ENCODE data around the gene TMPRSS13.

Gene TMPRSS13

DNA sequence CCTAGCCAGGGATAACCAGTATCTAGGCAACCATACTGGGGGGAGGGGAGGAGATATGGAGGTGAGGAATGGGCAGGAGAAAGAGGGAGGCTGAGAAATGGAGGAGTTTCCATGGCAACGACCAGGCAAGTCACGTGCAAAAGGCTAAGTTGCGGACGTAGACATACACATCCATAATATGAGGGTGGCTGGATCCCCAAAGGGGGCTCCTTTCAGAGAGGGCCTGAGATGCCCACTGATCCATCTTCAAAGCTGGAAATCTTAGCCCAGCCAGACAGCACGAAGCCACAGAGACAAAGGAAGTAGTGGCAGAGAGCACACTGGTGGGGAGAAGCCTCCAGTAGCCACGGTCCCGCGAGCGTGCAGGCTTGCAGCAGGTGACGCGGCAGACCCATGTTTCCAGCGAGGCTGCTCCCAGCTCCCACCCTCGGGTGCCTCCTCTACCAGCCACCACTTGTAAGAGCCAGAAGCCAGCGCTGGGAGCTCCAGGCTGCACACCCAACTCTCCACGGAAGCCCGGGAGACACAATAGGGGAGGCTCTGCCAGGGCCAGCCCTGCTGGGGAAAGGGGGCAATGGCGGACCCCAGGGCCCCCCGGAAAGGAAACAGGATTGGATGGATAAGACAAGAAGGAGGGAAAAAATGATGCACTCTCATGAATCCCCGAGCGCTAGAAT lies 53.7 kb downstream of the TMPRSS13 start:
- Histone ChIP-seq H3K27me3 (ENCODE audit: insufficient read depth, low read length) (peaks cover 98% of the 10 kb centered on the region), H3K36me3 (ENCODE audit: insufficient read depth, low read length) (no peaks in the 10 kb centered on the region), H3K79me2 (ENCODE audit: control insufficient read depth, insufficient read depth, low read length, unreplicated experiment) (no peaks in the 10 kb centered on the region), H3K27ac (ENCODE audit: low read depth, low read length) (no peak overlapping the region), H2AFZ (ENCODE audit: low read length, unreplicated experiment) (no peak overlapping the region), H3K4me3 (ENCODE audit: low read depth, low read length) (no peak overlapping the region), H3K4me1 (ENCODE audit: control insufficient read depth, insufficient read depth, low read length, unreplicated experiment) (no peaks in the 10 kb centered on the region)

DNA sequence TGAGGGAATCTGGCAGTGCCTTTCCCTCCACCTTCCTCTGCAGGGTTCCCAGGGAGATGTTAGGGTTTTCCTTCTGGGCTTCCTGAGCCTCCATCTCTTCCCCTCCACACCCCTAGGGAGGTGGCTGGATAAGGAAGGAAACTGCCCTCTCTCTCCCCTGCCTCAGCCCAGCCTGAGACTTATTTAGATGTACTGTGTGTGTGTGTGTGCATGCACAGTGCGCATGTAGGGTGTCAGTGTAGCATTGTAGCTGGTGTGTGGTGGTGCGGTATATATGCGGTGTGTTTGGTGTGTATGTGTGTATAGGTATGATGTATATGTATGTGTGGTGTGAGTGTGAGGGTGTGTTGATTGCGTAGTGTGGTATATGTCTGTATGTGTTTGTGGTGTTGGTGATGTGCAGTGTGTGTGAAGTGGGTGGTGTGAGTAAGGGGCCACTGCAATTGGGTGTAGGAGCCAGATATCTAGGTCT lies 54.3 kb downstream of the TMPRSS13 start:
- Histone ChIP-seq H3K36me3 (ENCODE audit: insufficient read depth, low read length) (no peaks in the 10 kb centered on the region), H2AFZ (ENCODE audit: low read length, unreplicated experiment) (no peak overlapping the region), H3K27me3 (ENCODE audit: insufficient read depth, low read length) (peaks cover 93% of the 10 kb centered on the region), H3K79me2 (ENCODE audit: control insufficient read depth, insufficient read depth, low read length, unreplicated experiment) (no peaks in the 10 kb centered on the region), H3K27ac (ENCODE audit: low read depth, low read length) (no peak overlapping the region), H3K4me3 (ENCODE audit: low read depth, low read length) (no peak overlapping the region), H3K4me1 (ENCODE audit: control insufficient read depth, insufficient read depth, low read length, unreplicated experiment) (no peaks in the 10 kb centered on the region)

DNA sequence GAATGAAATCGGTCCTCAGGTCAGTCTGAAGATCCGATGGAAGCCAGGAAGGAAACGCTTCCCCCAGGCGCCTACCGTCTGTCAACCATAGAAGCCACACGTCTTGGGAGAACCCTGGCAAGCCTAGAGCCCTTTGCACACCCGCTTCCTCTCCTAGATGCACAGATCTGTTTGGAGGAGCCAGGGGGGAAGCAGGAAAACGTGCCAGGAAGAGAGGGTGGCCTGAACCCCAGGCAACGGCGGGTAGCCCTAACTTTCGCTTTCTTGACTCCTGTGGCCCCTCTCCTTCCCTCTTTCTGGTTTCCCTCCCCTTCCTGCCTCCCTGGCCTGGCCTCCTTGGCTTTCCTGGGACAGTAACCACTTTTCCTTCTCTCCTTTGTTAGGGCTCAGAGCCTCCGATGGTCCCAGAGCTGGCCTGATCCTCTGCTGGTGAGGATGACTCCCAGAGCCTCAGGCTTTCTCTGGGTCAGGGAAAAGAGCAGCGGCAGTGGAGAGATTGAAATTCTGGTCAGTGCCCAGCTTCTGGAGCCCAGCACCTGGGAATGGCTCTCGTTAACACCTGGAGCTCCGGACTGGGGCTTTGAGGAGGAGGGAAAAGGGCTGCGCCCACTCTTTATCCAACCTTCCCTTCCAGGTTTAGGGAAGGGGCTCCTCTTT lies 54.8 kb downstream of the TMPRSS13 start:
- Histone ChIP-seq H3K4me1 (ENCODE audit: control insufficient read depth, insufficient read depth, low read length, unreplicated experiment) (no peaks in the 10 kb centered on the region), H3K4me3 (ENCODE audit: low read depth, low read length) (no peak overlapping the region), H3K36me3 (ENCODE audit: insufficient read depth, low read length) (no peaks in the 10 kb centered on the region), H3K27me3 (ENCODE audit: insufficient read depth, low read length) (peaks cover 88% of the 10 kb centered on the region), H2AFZ (ENCODE audit: low read length, unreplicated experiment) (no peak overlapping the region), H3K27ac (ENCODE audit: low read depth, low read length) (no peak overlapping the region), H3K79me2 (ENCODE audit: control insufficient read depth, insufficient read depth, low read length, unreplicated experiment) (no peaks in the 10 kb centered on the region)

DNA sequence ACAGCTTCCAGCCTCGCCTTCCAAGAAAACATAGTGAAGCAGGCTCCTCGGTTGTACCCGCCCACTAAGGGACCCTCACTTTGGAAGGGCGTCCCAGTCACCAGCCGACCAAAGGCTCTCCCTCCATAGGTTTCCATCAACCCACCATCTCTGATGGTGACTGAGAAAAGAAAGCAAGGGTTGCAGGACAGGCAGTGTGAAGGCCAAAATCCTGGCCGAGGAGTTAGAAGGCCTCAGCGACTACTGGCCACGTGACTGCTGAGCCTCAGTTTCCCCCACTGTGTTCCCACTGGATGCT lies 55.4 kb downstream of the TMPRSS13 start:
- H3K27me3 ChIP-seq (ENCODE audit: insufficient read depth, low read length) = peaks cover 88% of the 10 kb centered on the region
- no peaks in the 10 kb centered on the region for H3K4me1 ChIP-seq (ENCODE audit: control insufficient read depth, insufficient read depth, low read length, unreplicated experiment)
- H3K79me2 ChIP-seq (ENCODE audit: control insufficient read depth, insufficient read depth, low read length, unreplicated experiment) = no peaks in the 10 kb centered on the region

DNA sequence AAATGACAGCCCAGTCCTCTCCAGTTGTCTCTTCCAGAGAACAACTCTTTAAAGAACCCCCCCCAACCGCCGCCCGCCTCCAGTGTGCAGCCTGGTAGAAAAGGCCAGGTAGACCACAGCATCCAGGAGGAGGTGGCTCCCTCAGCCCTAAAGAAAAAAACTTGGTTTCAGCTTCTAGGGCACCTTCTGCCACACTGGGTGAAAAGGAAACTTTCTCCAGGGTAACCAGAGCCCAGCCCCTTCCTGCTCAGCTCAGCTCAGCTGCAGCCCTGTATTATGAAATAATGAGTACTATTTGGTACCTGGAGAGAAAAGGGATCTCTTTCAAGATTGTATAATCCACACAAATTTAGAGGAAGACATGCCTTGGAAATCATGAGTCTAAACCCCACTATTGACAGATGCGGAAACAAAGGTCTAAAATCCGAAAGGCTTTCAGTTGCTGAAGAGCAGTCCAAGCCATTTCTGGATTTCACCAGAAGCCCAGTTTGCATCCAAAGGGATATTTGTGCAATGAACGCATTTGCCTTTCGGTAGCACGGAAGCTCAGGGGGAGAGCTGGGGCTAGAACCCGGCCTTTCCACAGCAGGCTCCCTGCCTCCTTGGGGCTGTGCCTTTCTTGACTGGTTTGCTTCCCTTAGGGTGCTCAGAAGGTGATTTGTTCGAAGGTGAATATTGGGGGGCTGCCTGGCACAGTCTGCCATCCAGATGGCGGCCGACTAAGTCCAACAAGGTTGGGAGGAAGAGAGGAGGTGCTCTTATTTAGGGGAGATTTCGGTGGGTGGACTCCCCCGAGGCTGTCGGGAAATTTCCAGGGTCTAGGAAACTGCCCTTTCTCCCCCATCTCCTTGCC lies 56.0 kb downstream of the TMPRSS13 start:
- no peak overlapping the region for H2AFZ ChIP-seq (ENCODE audit: low read length, unreplicated experiment)
- H3K27ac ChIP-seq (ENCODE audit: low read depth, low read length) = no peak overlapping the region
- no peaks in the 10 kb centered on the region for H3K4me1 ChIP-seq (ENCODE audit: control insufficient read depth, insufficient read depth, low read length, unreplicated experiment)
- no peaks in the 10 kb centered on the region for H3K36me3 ChIP-seq (ENCODE audit: insufficient read depth, low read length)
- no peaks in the 10 kb centered on the region for H3K79me2 ChIP-seq (ENCODE audit: control insufficient read depth, insufficient read depth, low read length, unreplicated experiment)
- peaks cover 88% of the 10 kb centered on the region for H3K27me3 ChIP-seq (ENCODE audit: insufficient read depth, low read length)
- H3K4me3 ChIP-seq (ENCODE audit: low read depth, low read length) = no peak overlapping the region

More for the DNA sequence above, 55.4 kb downstream of the TMPRSS13 start:
- H3K27ac ChIP-seq (ENCODE audit: low read depth, low read length) = no peak overlapping the region
- H3K4me3 ChIP-seq (ENCODE audit: low read depth, low read length) = no peak overlapping the region
- H3K36me3 ChIP-seq (ENCODE audit: insufficient read depth, low read length) = no peaks in the 10 kb centered on the region
- no peak overlapping the region for H2AFZ ChIP-seq (ENCODE audit: low read length, unreplicated experiment)

DNA sequence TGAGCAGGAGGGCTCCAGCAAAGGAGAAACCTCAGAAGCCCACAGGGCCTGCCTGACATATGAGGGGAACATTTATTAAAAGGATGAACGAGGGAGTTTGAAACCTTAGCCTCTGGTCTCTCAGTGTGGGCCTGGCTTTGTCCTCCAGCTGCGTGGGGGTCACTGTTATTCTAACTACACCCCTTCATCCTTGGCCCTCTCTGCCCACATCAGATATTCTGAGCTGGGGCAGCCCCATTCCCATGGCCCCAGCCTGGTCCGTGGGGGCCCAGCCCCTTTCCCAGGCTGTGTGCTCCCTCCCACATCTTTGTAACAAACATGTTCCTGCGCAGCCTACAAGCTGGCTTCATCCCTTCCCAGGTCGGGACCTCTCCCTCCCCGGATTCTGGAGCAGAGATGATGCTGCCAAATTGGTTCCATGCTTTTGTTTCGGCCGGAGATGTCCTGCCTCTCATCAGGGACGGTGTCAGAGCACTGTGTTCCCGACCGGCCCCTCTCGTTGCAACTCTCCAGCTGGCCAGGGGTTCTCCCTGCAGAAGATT lies 56.7 kb downstream of the TMPRSS13 start:
- Histone ChIP-seq H3K36me3 (ENCODE audit: insufficient read depth, low read length) (no peaks in the 10 kb centered on the region), H3K4me1 (ENCODE audit: control insufficient read depth, insufficient read depth, low read length, unreplicated experiment) (no peaks in the 10 kb centered on the region), H2AFZ (ENCODE audit: low read length, unreplicated experiment) (no peak overlapping the region), H3K27me3 (ENCODE audit: insufficient read depth, low read length) (peaks cover 88% of the 10 kb centered on the region), H3K79me2 (ENCODE audit: control insufficient read depth, insufficient read depth, low read length, unreplicated experiment) (no peaks in the 10 kb centered on the region), H3K27ac (ENCODE audit: low read depth, low read length) (no peak overlapping the region), H3K4me3 (ENCODE audit: low read depth, low read length) (no peak overlapping the region)

DNA sequence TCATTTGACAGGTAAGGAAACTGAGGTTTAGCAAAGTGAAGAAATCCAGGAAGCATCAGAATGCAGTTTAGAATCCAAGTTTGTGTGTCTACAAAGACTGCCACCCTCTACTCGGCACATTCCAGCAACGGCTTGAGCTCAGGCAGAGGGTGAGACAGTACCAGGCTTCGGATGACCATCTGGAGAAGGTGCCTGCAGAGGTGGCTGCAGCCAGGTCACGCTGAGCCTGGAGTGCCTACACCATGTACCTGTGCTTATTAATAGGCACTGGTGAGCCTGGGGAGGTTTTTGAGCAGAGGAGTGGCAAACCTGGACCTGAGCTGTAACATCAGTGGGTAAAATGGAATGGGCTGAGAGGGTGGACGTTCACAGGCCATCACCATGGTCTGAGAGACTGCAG lies 57.4 kb downstream of the TMPRSS13 start:
- peaks cover 88% of the 10 kb centered on the region for H3K27me3 ChIP-seq (ENCODE audit: insufficient read depth, low read length)
- H2AFZ ChIP-seq (ENCODE audit: low read length, unreplicated experiment) = no peak overlapping the region
- no peaks in the 10 kb centered on the region for H3K79me2 ChIP-seq (ENCODE audit: control insufficient read depth, insufficient read depth, low read length, unreplicated experiment)
- H3K27ac ChIP-seq (ENCODE audit: low read depth, low read length) = no peak overlapping the region
- H3K36me3 ChIP-seq (ENCODE audit: insufficient read depth, low read length) = no peaks in the 10 kb centered on the region
- no peak overlapping the region for H3K4me3 ChIP-seq (ENCODE audit: low read depth, low read length)
- H3K4me1 ChIP-seq (ENCODE audit: control insufficient read depth, insufficient read depth, low read length, unreplicated experiment) = no peaks in the 10 kb centered on the region

DNA sequence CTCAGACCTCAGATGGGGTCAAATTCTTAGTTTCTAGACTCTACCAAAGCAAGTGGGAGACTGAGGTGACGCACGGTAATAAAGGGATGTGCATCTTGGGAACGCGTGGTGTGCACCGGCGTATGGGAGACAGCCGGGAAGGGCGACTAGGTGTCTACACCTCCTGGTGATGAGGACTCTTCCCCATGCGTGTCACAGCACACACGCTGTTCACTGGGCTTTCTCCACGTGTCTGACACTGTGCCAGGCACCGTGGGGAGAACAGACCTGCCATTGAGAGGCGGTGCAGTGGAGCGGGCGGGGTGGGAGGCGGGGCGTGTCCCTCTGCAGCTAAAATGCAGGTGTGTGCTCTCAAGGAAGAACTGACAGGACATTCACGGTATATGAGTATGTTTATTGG lies 58.0 kb downstream of the TMPRSS13 start:
- peaks cover 87% of the 10 kb centered on the region for H3K27me3 ChIP-seq (ENCODE audit: insufficient read depth, low read length)
- no peak overlapping the region for H3K4me3 ChIP-seq (ENCODE audit: low read depth, low read length)
- no peaks in the 10 kb centered on the region for H3K79me2 ChIP-seq (ENCODE audit: control insufficient read depth, insufficient read depth, low read length, unreplicated experiment)
- no peaks in the 10 kb centered on the region for H3K4me1 ChIP-seq (ENCODE audit: control insufficient read depth, insufficient read depth, low read length, unreplicated experiment)
- H2AFZ ChIP-seq (ENCODE audit: low read length, unreplicated experiment) = no peak overlapping the region
- no peaks in the 10 kb centered on the region for H3K36me3 ChIP-seq (ENCODE audit: insufficient read depth, low read length)
- no peak overlapping the region for H3K27ac ChIP-seq (ENCODE audit: low read depth, low read length)

DNA sequence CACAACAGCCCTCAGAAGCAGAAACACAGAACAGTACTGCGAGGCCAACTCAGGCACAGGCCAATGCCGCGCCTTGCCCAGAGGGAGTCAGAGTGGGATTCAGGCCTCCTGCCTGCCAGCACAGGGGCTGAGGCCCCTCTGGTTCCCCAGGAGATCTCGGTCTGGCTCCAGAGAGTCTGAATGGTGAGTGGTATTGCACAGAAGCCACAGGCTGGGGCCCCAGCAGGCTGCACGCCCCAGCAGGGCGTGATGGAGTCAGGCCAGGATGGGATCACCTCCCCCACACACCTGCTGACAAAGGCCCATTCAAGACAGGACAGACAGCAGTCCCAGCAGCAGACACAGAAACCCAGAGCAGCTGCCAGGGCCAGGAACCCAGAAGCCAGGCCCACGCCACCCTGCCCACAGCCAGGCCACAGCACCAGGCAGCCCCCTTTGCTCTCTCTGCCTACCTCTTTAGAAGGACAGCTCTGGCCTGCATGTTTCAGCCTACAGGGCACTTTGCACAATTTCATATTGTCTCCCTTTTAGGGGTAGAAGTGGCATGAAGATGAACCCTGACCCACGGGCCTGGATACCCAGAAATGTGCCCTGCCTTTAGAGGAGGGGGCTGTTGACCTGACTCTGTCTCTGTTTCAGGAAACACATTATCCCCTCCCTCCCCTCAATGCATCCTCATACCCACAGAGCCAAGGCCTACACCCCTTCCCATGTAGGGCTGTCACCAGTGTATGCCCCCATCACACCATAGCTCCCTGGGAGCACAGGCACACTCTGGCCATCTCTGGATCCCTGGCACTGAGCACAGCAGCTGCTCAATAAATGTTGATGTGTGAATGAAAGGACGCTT lies 58.9 kb downstream of the TMPRSS13 start:
- Histone ChIP-seq H3K27ac (ENCODE audit: low read depth, low read length) (no peak overlapping the region), H3K36me3 (ENCODE audit: insufficient read depth, low read length) (no peaks in the 10 kb centered on the region), H3K27me3 (ENCODE audit: insufficient read depth, low read length) (peaks cover 82% of the 10 kb centered on the region)

DNA sequence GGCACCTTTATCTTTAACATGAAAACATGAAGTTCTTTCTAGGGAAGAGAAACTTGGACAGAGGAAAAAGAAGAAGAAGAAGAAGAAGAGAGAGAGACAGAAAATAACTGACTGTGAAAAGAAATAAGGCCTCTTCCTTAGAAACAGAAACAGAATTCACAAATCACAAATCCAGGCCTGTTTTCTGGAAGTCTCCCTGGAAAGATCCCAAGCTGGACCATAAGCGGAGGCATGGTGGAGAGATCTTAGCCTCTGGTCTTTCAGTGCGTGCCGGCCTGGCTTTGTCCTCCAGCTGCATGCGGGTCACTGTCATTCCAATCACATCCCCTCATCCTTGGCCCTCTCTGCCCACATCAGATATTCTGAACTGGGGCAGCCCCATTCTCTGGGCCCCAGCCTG lies 59.6 kb downstream of the TMPRSS13 start:
- H3K27ac ChIP-seq (ENCODE audit: low read depth, low read length) = no peak overlapping the region
- H2AFZ ChIP-seq (ENCODE audit: low read length, unreplicated experiment) = no peak overlapping the region
- H3K36me3 ChIP-seq (ENCODE audit: insufficient read depth, low read length) = no peaks in the 10 kb centered on the region
- H3K4me1 ChIP-seq (ENCODE audit: control insufficient read depth, insufficient read depth, low read length, unreplicated experiment) = no peaks in the 10 kb centered on the region
- H3K27me3 ChIP-seq (ENCODE audit: insufficient read depth, low read length) = peaks cover 76% of the 10 kb centered on the region
- H3K79me2 ChIP-seq (ENCODE audit: control insufficient read depth, insufficient read depth, low read length, unreplicated experiment) = no peaks in the 10 kb centered on the region
- H3K4me3 ChIP-seq (ENCODE audit: low read depth, low read length) = no peak overlapping the region

More for the DNA sequence above, 58.9 kb downstream of the TMPRSS13 start:
- Histone ChIP-seq H3K79me2 (ENCODE audit: control insufficient read depth, insufficient read depth, low read length, unreplicated experiment) (no peaks in the 10 kb centered on the region), H2AFZ (ENCODE audit: low read length, unreplicated experiment) (no peak overlapping the region), H3K4me1 (ENCODE audit: control insufficient read depth, insufficient read depth, low read length, unreplicated experiment) (no peaks in the 10 kb centered on the region), H3K4me3 (ENCODE audit: low read depth, low read length) (no peak overlapping the region)

Data from ACC112 (cell line).